Heart right ventricle (tissue), 16 donors: ENCODE data around the gene ARHGAP32. TPM values are rescaled to one million over a fixed set of nuclear protein-coding genes. Genes with fewer than 3 reads are reported as not detected.

Experiments
- ATAC-seq, 8 donors: fragments of 200-7000 bp; cut with Tn5 transposase; one replicate each; pipeline ENCODE4 v1.9.1; 2020; ENCODE audit warnings: mild to moderate bottlenecking in 8 of 8, moderate library complexity in 8 of 8, moderate number of reproducible peaks in 1 of 8
- DNase-seq, 2 donors: peaks; one replicate each; pipeline ENCODE4 v3.0.0-alpha.2; 2020
- H3K27ac ChIP-seq, 10 donors: fragments of 200-600 bp; sonication (generic) in 2 of 10; one replicate each; pipeline versions ENCODE4 v1.5.0 to v1.8.0; 2020 to 2022; ENCODE audit warnings: mild to moderate bottlenecking in 3 of 10
- H3K27me3 ChIP-seq, 7 donors: fragments of 200-600 bp; one replicate each; pipeline ENCODE4 v1.8.0; 2021 to 2022; ENCODE audit warnings: mild to moderate bottlenecking in 2 of 7
- H3K36me3 ChIP-seq, 9 donors: fragments of 200-600 bp; sonication (generic) in 1 of 9; one replicate each; pipeline versions ENCODE4 v1.5.0 to v1.8.0; 2020 to 2022; ENCODE audit warnings: mild to moderate bottlenecking in 2 of 9
- H3K4me1 ChIP-seq, 9 donors: fragments of 200-600 bp; sonication (generic) in 1 of 9; one replicate each; pipeline versions ENCODE4 v1.5.0 to v1.8.0; 2020 to 2022; ENCODE audit warnings: mild to moderate bottlenecking in 4 of 9
- H3K4me3 ChIP-seq, 10 donors: fragments of 200-600 bp; sonication (generic) in 2 of 10; one replicate each; pipeline versions ENCODE4 v1.5.0 to v1.8.0; 2020 to 2022; ENCODE audit warnings: mild to moderate bottlenecking in 7 of 10, moderate library complexity in 2 of 10
- H3K9me3 ChIP-seq, 11 donors: fragments of 200-600 bp in 10 of 11; sonication (generic) in 2 of 11; one replicate each; pipeline versions ENCODE4 v1.5.0 to v1.8.0; 2013 to 2022; ENCODE audit warnings: mild to moderate bottlenecking in 2 of 11, control low read depth in 1 of 11, moderate library complexity in 1 of 11
- WGBS, 2 donors: extraction: QIAGEN DNeasy Blood & Tissue Kit; methylation state at CpG; one replicate each; pipeline ENCODE4 v1.1.7; 2013; ENCODE audit warnings: inconsistent platforms in 1 of 2; 5-methylcytosine and 5-hydroxymethylcytosine counted together
- intact Hi-C, 10 donors: fragments of 100-400 bp; cut with DNase I; formaldehyde crosslinking; loops; one replicate each; pipeline versions ENCODE4 v1.11.1 to v1.14.2; 2022
- polyA plus RNA-seq, 2 donors: library from polyadenylated mRNA; stranded (reverse); fragments of 200-250 nt; gene quantifications; one replicate each; pipeline ENCODE4 v1.2.3, GENCODE V29; 2013
- total RNA-seq, 10 donors: library from RNA; stranded (reverse); fragmentation: NEBNext Ultra II Directional in 3 of 10; extraction: Animal tissue kit (Norgen Biotek cat#: 25700) in 3 of 10; gene quantifications; one replicate each; pipeline versions ENCODE4 v1.2.1 to v1.2.4, GENCODE V29; 2021 to 2023
- TF ChIP-seq, protein P1 (sequence below), 9 donors: fragments of 200-600 bp; sonication (generic) in 2 of 9; IDR thresholded peaks; one replicate each; pipeline versions ENCODE4 v1.5.0 to v1.8.0; 2021 to 2022; ENCODE audit warnings: antibody characterized with exemption in 9 of 9, mild to moderate bottlenecking in 5 of 9, moderate library complexity in 1 of 9
- donor health status: Arrhythmogenic right ventricular cardiomyopathy.
- donor health status: ischemic (EF 13 %, LVEDD 7.1; RV severe dilation, severe dysfunction).
- donor health status: healthy with polysubstance abuse.
- donor health status: DM: no; HTN: yes; CAD: no.
- donor health status: DM: no; HTN: no; CAD: no.
- donor health status: ischemic (EF 25% LVEDD 6.9; RV normal size, moderate dysfunction).
- donor health status: ischemic (EF 25% LVEDD 5.7; RV mildly dilated, moderate dysfunction).
- donor health status: healthy.
- donor health status: DM: yes; HTN: yes; CAD: no.
- donor health status: Ischemic cardiomyopathy.
- donor health status: ischemic (EF 35%, LVEDD 5.7; RV mildly dilated, moderate dysfunction).
- donor health status: nonischemic (EF 11% LVEDD 7.7; RV severe dilation, severe dysfunction).
- donor health status: DM: yes; HTN: yes; CAD: no.
- donor health status: PGD.
- donor health status: ischemic (EF 29% LVEDD 5.4; RV normal size, mild dysfunction).
- donor health status: nonischemic (EF 23%, LVEDD 6.1; RV moderate dilation, normal function).

Gene ARHGAP32
- total and polyA plus RNA-seq, 12 donors = 1.0 to 8.7 (median 4.4) TPM

DNA sequence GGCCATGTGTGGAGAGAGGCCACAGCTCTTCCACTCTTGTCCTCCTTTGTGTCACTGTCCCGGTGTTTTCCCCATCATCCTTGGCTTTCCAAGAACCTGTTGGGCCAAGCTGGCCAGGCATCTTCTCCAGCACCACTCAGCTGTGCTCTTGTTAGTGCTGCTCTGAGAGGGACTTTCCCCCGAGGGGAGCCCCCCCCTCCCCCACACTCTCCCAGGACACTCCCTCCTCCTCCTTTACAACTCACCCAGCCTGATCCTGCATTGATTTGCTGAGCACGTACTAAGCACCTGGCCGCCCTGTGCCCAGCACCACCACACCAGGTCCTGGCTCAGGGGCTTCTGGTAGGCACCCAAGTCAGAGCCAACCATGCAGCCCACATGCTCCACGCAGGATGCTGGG lies 262.7 kb downstream of the ARHGAP32 start:
- Histone ChIP-seq H3K4me1 (peaks cover 0 to 4% (median 0%) of the 10 kb centered on the region in 9 donors), H3K27ac (no peak overlapping the region), H3K4me3 (no peak overlapping the region), H3K27me3 (peaks cover 0 to 11% (median 5%) of the 10 kb centered on the region in 7 donors), H3K9me3 (no peaks in the 10 kb centered on the region), H3K36me3 (no peaks in the 10 kb centered on the region)
- intact Hi-C loops = no loop called here
- 75 to 86% methylated on average over 5 of the region's 5 CpGs for WGBS, 2 donors
- no peak for DNase-seq
- ATAC-seq = no peak
- TF ChIP-seq, protein P1, sequence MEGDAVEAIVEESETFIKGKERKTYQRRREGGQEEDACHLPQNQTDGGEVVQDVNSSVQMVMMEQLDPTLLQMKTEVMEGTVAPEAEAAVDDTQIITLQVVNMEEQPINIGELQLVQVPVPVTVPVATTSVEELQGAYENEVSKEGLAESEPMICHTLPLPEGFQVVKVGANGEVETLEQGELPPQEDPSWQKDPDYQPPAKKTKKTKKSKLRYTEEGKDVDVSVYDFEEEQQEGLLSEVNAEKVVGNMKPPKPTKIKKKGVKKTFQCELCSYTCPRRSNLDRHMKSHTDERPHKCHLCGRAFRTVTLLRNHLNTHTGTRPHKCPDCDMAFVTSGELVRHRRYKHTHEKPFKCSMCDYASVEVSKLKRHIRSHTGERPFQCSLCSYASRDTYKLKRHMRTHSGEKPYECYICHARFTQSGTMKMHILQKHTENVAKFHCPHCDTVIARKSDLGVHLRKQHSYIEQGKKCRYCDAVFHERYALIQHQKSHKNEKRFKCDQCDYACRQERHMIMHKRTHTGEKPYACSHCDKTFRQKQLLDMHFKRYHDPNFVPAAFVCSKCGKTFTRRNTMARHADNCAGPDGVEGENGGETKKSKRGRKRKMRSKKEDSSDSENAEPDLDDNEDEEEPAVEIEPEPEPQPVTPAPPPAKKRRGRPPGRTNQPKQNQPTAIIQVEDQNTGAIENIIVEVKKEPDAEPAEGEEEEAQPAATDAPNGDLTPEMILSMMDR (IDR thresholded peaks at IDR 0.05) = no peak

DNA sequence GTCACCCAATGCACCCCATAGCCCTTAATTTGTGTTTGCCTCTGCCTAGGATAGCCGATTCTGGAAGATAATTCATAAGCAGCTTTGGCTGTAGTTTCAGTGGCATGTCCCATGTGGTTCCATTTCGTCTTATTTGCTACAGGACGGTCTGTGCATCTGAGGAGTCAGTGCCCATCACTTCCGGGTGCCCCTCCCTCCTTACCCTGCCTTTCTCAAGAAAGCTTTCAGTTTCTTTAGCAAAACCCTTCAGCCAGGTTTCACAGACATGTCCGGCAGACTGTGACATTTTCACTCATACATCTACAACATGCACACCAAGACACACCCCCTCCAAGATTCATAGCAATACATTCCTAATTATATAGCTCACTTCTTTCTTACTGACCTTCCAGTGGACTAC lies 263.7 kb downstream of the ARHGAP32 start:
- no peak for DNase-seq
- WGBS, 2 donors = 71 to 84% methylated on average over 5 of the region's 5 CpGs

DNA sequence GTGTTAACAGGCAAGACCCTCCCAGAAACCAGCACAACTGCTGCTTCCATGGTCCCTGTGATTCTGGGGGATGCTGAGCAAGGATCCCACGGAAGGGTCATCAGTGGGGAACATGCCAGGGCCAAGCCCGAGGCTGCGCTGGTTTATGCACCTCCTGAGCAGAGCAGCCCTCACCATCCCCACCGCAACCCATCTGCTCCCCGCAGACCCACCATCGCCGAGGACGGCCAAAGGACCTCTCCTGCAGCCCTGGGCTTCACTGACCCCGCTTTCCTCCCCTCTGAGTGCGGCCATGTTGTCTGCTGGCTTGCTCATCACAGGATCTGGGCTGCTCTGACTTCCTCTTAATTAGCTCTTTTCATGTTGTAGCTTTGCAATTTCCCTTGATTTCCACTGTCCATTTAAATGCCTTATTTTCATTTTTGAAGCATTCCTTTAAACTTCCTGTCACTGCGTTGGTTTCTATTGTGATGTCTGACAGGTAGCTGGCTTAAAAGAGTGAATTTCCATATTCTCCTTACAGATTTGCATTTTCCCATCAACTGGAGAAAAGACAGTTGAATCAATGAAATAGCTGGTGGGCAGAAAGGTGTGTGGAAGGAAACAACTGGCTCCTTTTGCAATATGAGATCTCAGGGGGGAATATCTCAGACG lies 264.3 kb downstream of the ARHGAP32 start:
- TF ChIP-seq, protein P1 (IDR thresholded peaks at IDR 0.05) = no peak
- H3K4me1 ChIP-seq = peaks cover 0 to 4% (median 0%) of the 10 kb centered on the region in 9 donors
- intact Hi-C loops = no loop called here
- no peak overlapping the region for H3K27ac ChIP-seq
- H3K4me3 ChIP-seq = no peak overlapping the region
- ATAC-seq (no peak), DNase-seq (no peak)
- 73 to 86% methylated on average over 12 of the region's 12 CpGs for WGBS, 2 donors
- H3K9me3 ChIP-seq = no peaks in the 10 kb centered on the region
- peaks cover 0 to 11% (median 5%) of the 10 kb centered on the region in 7 donors for H3K27me3 ChIP-seq
- no peaks in the 10 kb centered on the region for H3K36me3 ChIP-seq

More for the DNA sequence above, 263.7 kb downstream of the ARHGAP32 start:
- ATAC-seq = no peak
- H3K9me3 ChIP-seq = no peaks in the 10 kb centered on the region
- TF ChIP-seq, protein P1 (IDR thresholded peaks at IDR 0.05) = no peak
- no peaks in the 10 kb centered on the region for H3K36me3 ChIP-seq
- peaks cover 0 to 11% (median 5%) of the 10 kb centered on the region in 7 donors for H3K27me3 ChIP-seq
- peaks cover 0 to 4% (median 0%) of the 10 kb centered on the region in 9 donors for H3K4me1 ChIP-seq
- H3K27ac ChIP-seq = no peak overlapping the region
- no peak overlapping the region for H3K4me3 ChIP-seq
- intact Hi-C loops = no loop called here

DNA sequence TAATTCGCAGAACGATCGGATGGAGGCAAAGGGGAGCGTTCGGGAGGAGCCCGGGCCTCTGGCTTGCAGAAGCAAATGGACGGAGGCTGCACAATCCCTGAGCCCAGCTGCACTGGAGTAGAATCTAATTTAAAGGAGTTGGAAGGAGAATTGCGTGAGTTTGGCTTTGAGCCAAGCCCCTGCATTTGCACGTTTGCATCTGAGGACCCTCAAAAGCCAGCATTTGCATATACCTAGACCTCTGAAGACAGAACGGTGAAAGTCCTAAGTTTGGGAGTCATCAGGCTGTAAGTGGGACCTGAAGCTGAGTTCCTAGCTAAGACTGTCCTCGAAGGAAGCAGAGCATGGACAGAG lies 265.0 kb downstream of the ARHGAP32 start:
- ATAC-seq = no peak
- Histone ChIP-seq H3K27ac (no peak overlapping the region), H3K4me3 (no peak overlapping the region), H3K9me3 (no peaks in the 10 kb centered on the region), H3K36me3 (no peaks in the 10 kb centered on the region), H3K27me3 (peaks cover 0 to 11% (median under 1%) of the 10 kb centered on the region in 7 donors), H3K4me1 (peaks cover 0 to 4% (median 0%) of the 10 kb centered on the region in 9 donors)
- intact Hi-C loops = no loop called here
- WGBS, 2 donors = 71 to 73% methylated on average over 11 of the region's 11 CpGs
- TF ChIP-seq, protein P1 (IDR thresholded peaks at IDR 0.05) = no peak
- DNase-seq = no peak
